HG03457 (cell line): ENCODE measurements around the gene CABP1.
"Not testable (repeated sequence)": the region's sequence is repeated elsewhere in the genome, so short reads cannot be mapped to it uniquely, and the experiment has no call there.

Experiments
- ATAC-seq: cut with Tn5 transposase; IDR thresholded peaks from one replicate; pipeline ENCODE4 v1.9.1; 2021; ENCODE audit warnings: moderate number of reproducible peaks; ENCODE audit not compliant: unreplicated experiment

The CABP1 gene

GRCh38 chr12:120639771-120640721, at the start of gene CABP1:
Gene CABP1 (plus strand): TSS chr12:120640626. CDS start chr12:120640686, 60 bp downstream.
- peak; percentile 54 for ATAC-seq

GRCh38 chr12:120590741-120591407, 49.6 kb upstream of the CABP1 start:
- no peak for ATAC-seq

- no peak for ATAC-seq
These were observed 48.0 kb upstream of the CABP1 start for GRCh38 chr12:120592121-120593049.

GRCh38 chr12:120596901-120597300, 43.5 kb upstream of the CABP1 start:
- ATAC-seq = no peak

- ATAC-seq = no peak
These were observed 42.6 kb upstream of the CABP1 start for GRCh38 chr12:120597861-120598260.

GRCh38 chr12:120598674-120599463, 41.6 kb upstream of the CABP1 start:
- no peak for ATAC-seq

- ATAC-seq = no peak
These were observed 40.5 kb upstream of the CABP1 start for GRCh38 chr12:120599672-120600552.

GRCh38 chr12:120602416-120602815, 38.0 kb upstream of the CABP1 start:
- not testable (repeated sequence) for ATAC-seq

GRCh38 chr12:120610560-120610959, 29.9 kb upstream of the CABP1 start:
- ATAC-seq = no peak

GRCh38 chr12:120611534-120611933, 28.9 kb upstream of the CABP1 start:
- ATAC-seq = not testable (repeated sequence)

- no peak for ATAC-seq
These were observed 25.6 kb upstream of the CABP1 start for GRCh38 chr12:120614848-120615247.

GRCh38 chr12:120617193-120617592, 23.2 kb upstream of the CABP1 start:
- not testable (repeated sequence) for ATAC-seq

- ATAC-seq = not testable (repeated sequence)
These were observed 22.7 kb upstream of the CABP1 start for GRCh38 chr12:120617767-120618166.

- no peak for ATAC-seq
These were observed 21.3 kb upstream of the CABP1 start for GRCh38 chr12:120618954-120619615.

GRCh38 chr12:120620624-120621023, 19.8 kb upstream of the CABP1 start:
- no peak for ATAC-seq

GRCh38 chr12:120625557-120626419, 14.6 kb upstream of the CABP1 start:
- ATAC-seq = no peak

GRCh38 chr12:120628919-120629318, 11.5 kb upstream of the CABP1 start:
- no peak for ATAC-seq
